ENCODE results near the gene SUCLG1.

Gene SUCLG1

GRCh38 chr2:84461310-84461709, 2.2 kb upstream of the SUCLG1 start:
- DNase-seq (ENCODE audit: low spot score) = no peak

DNA sequence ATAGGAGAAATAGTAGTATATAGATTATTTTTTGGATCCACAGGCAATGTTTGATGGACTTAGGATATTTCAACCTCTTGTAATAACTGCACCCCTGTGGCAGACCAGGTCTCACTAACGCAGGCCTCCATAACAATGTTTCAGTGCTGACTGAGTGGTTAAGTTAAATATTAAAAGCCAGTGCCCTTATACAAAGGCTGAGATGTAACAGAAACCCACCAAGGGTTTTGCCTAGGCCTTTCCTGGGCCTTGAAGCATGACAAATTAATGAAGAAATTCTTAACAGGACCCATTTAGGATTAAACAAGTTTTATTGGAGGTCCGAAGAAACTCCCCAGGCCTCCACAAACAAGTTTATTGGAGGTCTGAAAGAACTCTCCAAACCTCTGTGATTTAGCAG, 1.6 kb upstream of the SUCLG1 start:
- DNase-seq (ENCODE audit: low spot score) = no peak

DNA sequence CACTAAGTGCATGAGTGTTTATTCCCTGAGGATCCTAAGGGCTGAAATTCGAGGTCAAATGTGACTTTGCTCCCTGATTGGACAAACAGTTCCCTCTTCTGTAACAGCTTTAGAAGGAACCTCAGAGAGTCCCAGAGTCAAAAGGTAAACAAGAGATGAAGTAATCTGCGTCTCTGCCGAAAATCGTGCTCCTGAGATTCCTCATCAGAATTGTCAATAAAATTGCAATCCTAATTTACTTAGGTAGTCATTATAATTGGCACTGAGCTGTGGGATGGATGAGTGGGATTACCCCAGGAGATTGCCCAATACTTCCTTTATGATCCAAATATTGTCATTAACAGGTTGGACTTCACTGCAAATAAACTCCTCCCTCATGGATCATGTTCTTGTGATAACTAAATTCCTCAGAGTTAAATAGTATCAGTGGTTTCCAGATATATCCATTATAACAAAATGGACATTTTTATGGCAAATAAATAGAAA, 907 bp upstream of the SUCLG1 start:
- DNase-seq (ENCODE audit: low spot score) = no peak

DNA sequence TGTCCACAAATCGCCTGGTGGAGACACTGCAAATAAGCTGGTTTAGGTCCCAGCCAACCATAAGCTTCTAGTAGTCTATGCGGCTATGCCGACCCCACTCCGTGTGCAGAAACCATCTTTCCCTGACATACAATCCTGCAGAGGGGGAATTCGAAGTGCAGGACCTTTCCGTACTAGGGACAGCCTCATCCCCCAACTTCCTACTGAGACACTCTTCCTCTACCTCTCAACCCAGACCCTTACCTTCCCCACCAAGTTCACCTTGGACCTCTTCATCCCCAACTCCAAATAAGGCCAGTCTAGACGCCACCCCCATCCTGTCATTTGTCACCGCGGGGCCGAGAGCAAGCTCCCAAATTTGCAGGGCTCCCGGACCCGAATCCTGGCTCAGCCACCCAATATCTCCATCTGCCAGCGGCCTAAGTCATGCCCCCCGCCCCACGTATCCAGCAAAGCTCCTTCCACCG, 496 bp downstream of the SUCLG1 start:
- DNase-seq (ENCODE audit: low spot score) = no peak

DNA sequence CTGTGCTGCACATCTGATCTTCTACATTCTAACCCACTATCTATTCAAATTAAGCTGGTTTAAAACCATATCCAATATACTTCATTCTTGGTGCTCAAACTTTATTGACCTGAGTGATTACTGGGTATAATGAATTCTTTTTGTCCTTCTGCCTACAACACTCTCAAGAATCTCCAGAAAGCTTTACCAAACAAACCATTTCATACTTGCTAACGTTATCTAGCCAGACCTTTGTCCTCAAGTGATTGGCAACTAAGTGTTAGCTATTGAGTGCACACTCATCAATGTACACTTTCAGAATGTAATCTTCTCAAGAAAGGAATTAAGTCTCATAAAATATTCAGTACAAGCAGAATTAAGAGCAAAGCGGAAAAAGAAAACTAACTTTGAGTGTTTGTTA, 1.4 kb downstream of the SUCLG1 start:
- DNase-seq (ENCODE audit: low spot score) = no peak

- DNase-seq (ENCODE audit: low spot score) = no peak
Measured at GRCh38 chr2:84456156-84456555, 2.9 kb downstream of the SUCLG1 start.

DNA sequence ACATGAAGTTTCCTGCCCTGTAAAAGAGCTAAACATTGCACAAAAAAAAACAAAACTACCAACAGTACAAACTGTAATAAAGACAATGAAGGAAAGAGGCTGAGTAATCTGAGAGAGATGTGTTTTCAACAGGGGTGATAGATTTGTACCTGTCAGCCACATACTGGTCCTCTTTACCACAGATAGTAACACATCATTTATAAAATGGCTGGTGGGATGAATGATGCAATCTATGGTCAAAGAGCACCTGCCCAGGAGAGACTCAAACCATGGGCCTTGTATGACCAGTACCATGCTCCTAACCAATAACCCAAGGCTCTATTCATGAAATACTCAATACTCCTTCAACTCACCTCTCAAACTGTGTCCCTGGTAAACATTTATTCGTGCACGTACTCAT, 4.5 kb downstream of the SUCLG1 start:
- DNase-seq (ENCODE audit: low spot score) = no peak

GRCh38 chr2:84452624-84453023, 6.5 kb downstream of the SUCLG1 start:
- DNase-seq (ENCODE audit: low spot score) = no peak

DNA sequence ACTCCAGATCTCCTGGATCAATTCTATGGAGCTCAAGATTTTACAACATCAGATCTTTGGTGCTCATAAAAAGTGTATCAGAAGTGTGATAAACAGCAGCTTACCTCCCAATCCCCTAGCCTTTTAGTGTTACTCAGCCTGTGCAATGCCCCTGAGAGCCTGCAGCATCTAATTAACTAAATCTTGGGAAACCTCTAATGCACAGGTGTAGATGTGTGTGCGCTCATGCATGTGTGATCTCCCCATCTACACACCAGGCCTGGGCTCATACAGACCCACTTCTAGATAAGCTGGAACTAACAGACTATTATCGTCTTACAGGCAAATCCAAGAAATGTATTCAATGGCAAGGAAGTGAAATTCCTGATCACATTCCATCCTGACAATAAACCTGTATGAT, 7.5 kb downstream of the SUCLG1 start:
- no peak for DNase-seq (ENCODE audit: low spot score)

DNA sequence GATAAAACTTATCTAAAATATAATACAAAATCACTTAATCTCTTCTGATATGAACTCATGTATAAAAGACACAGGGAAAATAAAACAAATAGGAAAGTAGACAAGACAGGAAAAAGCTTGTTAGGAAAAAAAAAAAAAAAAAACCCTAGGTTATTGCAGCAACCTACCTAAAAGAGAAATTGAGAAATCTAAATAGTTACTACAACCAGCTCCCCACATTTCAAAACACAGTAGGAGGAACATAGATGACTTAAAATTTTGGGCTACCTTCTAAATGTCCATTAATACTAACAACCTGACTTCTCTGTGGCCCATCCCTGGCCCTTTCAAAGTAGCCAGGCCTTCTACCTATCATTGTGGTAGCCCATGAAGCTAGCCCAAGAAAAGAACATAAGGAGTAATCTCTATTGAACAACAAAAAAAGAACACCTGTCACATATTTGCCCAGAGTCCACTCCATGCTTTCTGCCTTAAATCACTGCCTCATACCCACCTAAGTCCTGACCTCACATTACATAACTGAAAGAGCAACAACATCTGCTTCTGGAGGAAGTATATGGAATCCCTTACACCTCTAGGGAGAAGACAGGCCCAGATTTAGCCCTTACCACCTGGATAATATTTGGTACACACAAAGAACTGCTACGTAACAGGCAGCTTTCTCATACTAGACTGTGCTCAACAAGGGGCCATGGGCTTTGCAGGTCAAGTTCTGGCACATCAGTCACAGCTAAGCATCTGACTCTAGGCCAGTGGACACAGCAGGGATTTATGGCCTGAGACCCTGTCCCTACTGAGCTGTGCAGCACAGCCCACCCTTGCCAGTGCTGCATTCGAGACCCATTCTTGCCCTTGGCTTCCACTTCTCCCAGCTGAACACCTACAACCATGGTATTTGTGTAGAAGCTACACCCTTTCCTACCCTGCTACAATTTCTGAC, 8.5 kb downstream of the SUCLG1 start:
- no peak for DNase-seq (ENCODE audit: low spot score)

DNA sequence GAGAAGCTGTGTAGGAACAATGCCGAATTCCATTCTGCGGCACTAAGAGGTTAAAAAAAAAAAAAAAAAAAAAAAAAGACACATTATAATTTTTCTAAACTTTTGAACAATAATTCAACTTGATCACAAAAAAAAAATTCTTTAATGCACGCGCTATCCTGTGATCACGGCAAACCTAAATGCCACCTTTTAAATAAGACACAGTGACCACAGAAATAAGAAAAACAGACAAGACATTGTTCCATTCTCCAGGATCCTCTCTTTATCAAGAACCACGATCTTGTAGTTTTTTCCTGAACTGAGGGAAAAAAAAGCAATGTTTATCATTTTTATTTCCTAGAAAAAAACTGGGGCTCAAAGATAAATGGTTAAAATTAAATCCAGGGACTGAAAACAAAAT, 9.4 kb downstream of the SUCLG1 start:
- DNase-seq (ENCODE audit: low spot score) = no peak

- no peak for DNase-seq (ENCODE audit: low spot score)
Measured at GRCh38 chr2:84449055-84449454, 10.0 kb downstream of the SUCLG1 start.

- DNase-seq (ENCODE audit: low spot score) = no peak
Measured at GRCh38 chr2:84443477-84443876, 15.6 kb downstream of the SUCLG1 start.

- no peak for DNase-seq (ENCODE audit: low spot score)
Measured at GRCh38 chr2:84442888-84443287, 16.2 kb downstream of the SUCLG1 start.

DNA sequence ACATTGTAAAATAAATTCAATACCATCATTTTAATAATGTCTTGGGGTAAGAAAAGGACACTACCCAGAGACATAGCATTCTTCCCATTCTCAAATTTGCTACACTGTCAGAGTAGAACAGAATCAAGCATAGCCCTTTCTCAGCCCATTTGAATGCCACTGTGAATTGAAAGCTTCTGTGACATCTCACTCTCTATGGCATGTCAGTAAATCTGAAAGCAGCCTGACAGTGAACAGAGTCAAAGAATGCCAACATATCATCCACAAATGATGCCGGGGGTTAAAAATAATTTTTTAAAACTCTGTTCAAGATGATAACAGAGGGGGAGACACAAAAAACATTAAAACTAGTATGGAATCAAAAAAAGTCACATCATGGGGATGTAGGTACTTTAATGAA, 17.6 kb downstream of the SUCLG1 start:
- DNase-seq (ENCODE audit: low spot score) = no peak

GRCh38 chr2:84441036-84441435, 18.0 kb downstream of the SUCLG1 start:
- DNase-seq (ENCODE audit: low spot score) = no peak

GRCh38 chr2:84435345-84436025, 23.6 kb downstream of the SUCLG1 start:
- DNase-seq (ENCODE audit: low spot score) = no peak

- no peak for DNase-seq (ENCODE audit: low spot score)
Measured at GRCh38 chr2:84429328-84429727, 29.8 kb downstream of the SUCLG1 start.

GRCh38 chr2:84427235-84428138, 31.6 kb downstream of the SUCLG1 start:
- DNase-seq (ENCODE audit: low spot score) = no peak

GRCh38 chr2:84425310-84425709, 33.8 kb downstream of the SUCLG1 start:
- no peak for DNase-seq (ENCODE audit: low spot score)

GRCh38 chr2:84424152-84424551, 34.9 kb downstream of the SUCLG1 start:
- no peak for DNase-seq (ENCODE audit: low spot score)

GRCh38 chr2:84421791-84422190, 37.3 kb downstream of the SUCLG1 start:
- DNase-seq (ENCODE audit: low spot score) = no peak
